ENCODE data around the gene PRPH.
"Not testable (repeated sequence)": the region's sequence is repeated elsewhere in the genome, so short reads cannot be mapped to it uniquely, and the experiment has no call there.

PRPH gene

DNA sequence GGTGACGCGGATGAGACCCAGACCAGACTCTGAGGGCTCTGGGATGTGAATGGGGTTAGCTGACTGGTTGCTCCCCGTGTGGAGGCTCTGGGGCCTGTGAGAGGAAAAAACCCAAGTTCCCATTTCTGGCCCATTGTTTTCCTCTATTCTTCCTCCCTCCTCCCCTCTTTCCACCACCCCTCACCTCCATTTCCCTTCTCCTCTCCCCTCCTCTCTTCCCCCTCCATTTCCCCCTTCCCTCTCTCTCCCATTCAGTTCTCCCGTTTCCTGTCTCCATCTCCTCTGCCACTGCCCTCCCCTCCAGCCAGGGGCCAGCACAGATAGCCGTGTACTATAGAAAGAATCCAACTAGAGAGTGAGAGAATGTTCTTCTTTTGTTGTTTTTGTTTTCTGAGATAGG lies 12.6 kb upstream of the PRPH start:
- H3K4me3 ChIP-seq (ENCODE audit: low read length): no peak overlapping the region
- no peak overlapping the region for H3K27ac ChIP-seq (ENCODE audit: low read length)
- no peak overlapping the region for H3K9ac ChIP-seq (ENCODE audit: low read length)
- H3K36me3 ChIP-seq (ENCODE audit: control insufficient read depth, low read depth, low read length): no peaks in the 10 kb centered on the region
- peaks cover 9% of the 10 kb centered on the region for H3K4me1 ChIP-seq (ENCODE audit: control insufficient read depth, low read depth, low read length)
- no peaks in the 10 kb centered on the region for H3K9me3 ChIP-seq (ENCODE audit: control insufficient read depth, low read depth, low read length)
- H3K27me3 ChIP-seq (ENCODE audit: control insufficient read depth, insufficient read depth, low read length): peaks cover 5% of the 10 kb centered on the region

DNA sequence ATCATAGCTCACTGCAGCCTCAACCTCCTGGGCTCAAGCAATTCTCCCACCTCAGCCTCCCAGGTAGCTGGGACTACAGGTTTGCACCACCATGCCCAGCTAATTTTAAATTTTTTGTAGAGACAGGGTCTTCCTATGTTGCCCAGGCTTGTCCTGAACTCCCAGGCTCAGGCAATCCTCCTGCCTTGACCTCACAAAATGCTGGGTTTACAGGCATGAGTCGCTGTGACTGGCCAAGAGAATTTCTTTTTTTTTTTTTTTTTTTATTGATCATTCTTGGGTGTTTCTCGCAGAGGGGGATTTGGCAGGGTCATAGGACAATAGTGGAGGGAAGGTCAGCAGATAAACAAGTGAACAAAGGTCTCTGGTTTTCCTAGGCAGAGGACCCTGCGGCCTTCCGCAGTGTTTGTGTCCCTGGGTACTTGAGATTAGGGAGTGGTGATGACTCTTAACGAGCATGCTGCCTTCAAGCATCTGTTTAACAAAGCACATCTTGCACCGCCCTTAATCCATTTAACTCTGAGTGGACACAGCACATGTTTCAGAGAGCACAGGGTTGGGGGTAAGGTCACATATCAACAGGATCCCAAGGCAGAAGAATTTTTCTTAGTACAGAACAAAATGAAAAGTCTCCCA lies 12.1 kb upstream of the PRPH start:
- H3K4me1 ChIP-seq (ENCODE audit: control insufficient read depth, low read depth, low read length); H3K4me3 ChIP-seq (ENCODE audit: low read length); H3K27ac ChIP-seq (ENCODE audit: low read length); H3K36me3 ChIP-seq (ENCODE audit: control insufficient read depth, low read depth, low read length); H3K9me3 ChIP-seq (ENCODE audit: control insufficient read depth, low read depth, low read length); H3K27me3 ChIP-seq (ENCODE audit: control insufficient read depth, insufficient read depth, low read length); H3K9ac ChIP-seq (ENCODE audit: low read length): not testable (repeated sequence)

DNA sequence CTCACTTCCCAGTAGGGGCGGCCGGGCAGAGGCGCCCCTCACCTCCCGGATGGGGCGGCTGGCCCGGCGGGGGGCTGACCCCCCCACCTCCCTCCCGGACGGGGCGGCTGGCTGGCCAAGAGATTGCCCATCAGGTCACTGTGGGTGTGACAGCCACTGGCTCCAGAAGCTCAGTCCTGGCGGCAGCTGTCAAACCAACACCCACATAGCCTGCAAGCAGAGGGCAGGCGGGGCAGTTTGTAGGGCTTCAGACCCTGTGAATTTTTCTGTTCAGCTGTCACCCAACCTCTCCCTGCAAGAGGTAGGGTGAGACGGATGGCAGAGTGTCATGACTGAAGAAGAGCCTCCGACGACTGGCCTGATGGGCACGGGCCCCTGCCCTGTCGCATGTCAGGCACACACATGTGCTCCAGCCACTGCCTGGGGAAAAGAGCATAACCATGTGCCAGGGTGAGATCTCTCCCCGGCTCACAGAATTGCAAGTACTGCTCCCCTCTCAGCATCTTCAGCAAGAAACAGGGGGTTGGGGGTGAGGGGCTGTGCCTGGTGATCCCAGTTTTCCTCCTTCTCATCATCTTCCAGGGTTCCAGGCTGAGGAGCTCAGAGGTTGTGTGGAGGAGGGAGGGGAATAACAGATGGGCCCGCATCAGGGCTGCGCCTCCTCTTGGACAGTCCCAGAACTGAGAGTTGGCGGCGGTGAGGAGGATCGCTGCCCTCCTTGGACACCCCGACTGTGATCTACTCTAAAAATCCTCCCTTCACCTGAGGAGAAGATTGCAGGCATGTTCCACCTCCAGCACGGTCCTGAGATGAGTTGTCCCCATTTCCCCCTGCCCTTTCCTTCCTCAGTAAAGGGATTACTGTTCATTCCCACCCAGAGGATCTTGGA lies 11.2 kb upstream of the PRPH start:
- H3K4me1 ChIP-seq (ENCODE audit: control insufficient read depth, low read depth, low read length): peaks cover 9% of the 10 kb centered on the region
- no peaks in the 10 kb centered on the region for H3K9me3 ChIP-seq (ENCODE audit: control insufficient read depth, low read depth, low read length)
- no peaks in the 10 kb centered on the region for H3K36me3 ChIP-seq (ENCODE audit: control insufficient read depth, low read depth, low read length)
- no peak overlapping the region for H3K4me3 ChIP-seq (ENCODE audit: low read length)
- no peak overlapping the region for H3K9ac ChIP-seq (ENCODE audit: low read length)
- H3K27me3 ChIP-seq (ENCODE audit: control insufficient read depth, insufficient read depth, low read length): peaks cover 16% of the 10 kb centered on the region
- H3K27ac ChIP-seq (ENCODE audit: low read length): no peak overlapping the region

DNA sequence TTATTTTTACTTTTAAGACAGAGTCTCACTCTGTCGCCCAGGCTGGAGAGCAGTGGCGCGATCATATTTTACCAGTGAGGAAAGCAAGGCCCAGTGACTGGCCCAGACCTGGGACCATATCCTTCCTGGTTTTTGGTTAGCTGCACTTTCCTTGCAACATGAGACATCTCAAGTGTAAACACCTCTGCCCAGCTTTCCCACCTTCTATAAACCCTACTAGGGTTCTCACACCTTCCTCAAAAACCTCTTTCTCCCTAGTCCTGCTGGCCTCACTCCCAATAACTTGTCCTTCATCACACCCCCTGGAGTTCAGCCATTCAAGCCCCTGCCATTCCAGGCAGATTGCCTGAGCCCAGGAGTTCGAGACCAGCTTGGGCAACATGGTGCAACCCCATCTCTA lies 10.3 kb upstream of the PRPH start:
- Histone ChIP-seq H3K4me3 (ENCODE audit: low read length) (no peak overlapping the region), H3K27me3 (ENCODE audit: control insufficient read depth, insufficient read depth, low read length) (peaks cover 21% of the 10 kb centered on the region), H3K36me3 (ENCODE audit: control insufficient read depth, low read depth, low read length) (no peaks in the 10 kb centered on the region), H3K4me1 (ENCODE audit: control insufficient read depth, low read depth, low read length) (peaks cover 6% of the 10 kb centered on the region), H3K9ac (ENCODE audit: low read length) (no peak overlapping the region), H3K27ac (ENCODE audit: low read length) (no peak overlapping the region), H3K9me3 (ENCODE audit: control insufficient read depth, low read depth, low read length) (no peaks in the 10 kb centered on the region)

DNA sequence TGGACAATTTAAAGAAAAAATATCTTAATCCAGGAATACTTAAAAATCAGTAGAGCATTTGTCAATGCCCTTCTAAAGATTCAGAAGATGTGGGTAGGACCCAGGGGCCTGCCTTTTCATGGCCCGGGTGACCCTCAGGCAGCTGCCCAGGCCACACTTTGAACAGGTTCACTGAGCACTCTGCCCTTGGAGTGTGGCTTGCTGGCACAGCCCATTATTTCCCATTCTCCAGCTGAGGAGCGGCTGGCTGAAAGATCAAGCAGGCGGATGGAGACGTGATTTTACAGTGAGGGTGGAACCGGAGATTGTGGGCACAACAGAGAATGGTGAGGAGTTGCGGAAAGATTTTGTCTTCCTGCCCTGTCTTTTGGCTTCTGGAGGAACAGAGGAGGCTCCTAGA lies 7.1 kb upstream of the PRPH start:
- Histone ChIP-seq H3K27me3 (ENCODE audit: control insufficient read depth, insufficient read depth, low read length) (peaks cover 33% of the 10 kb centered on the region), H3K36me3 (ENCODE audit: control insufficient read depth, low read depth, low read length) (no peaks in the 10 kb centered on the region), H3K9ac (ENCODE audit: low read length) (no peak overlapping the region), H3K9me3 (ENCODE audit: control insufficient read depth, low read depth, low read length) (no peaks in the 10 kb centered on the region), H3K4me3 (ENCODE audit: low read length) (no peak overlapping the region), H3K27ac (ENCODE audit: low read length) (no peak overlapping the region), H3K4me1 (ENCODE audit: control insufficient read depth, low read depth, low read length) (peaks cover under 1% of the 10 kb centered on the region)

DNA sequence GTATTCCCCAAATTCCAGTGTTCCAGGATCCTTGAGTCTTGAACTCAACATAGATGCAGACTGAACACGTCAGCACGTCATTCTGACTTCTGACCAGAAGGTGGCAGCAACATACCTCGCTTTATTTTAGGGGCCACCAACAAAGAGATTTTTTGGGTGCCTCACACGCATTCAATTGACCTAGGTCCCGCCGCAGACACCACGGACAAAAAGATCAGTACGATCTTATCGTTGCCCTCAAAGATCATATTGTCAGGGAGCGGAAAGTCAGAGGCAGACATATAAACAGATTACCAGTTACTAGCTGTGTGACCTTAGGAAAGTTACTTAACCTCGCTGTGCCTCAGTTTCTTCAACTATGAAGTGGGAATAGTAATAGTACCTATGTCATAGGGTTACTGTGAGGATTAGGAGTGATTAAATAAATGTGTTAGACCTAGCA lies 6.5 kb upstream of the PRPH start:
- Histone ChIP-seq H3K4me3 (ENCODE audit: low read length) (no peak overlapping the region), H3K9me3 (ENCODE audit: control insufficient read depth, low read depth, low read length) (no peaks in the 10 kb centered on the region), H3K36me3 (ENCODE audit: control insufficient read depth, low read depth, low read length) (no peaks in the 10 kb centered on the region), H3K9ac (ENCODE audit: low read length) (no peak overlapping the region), H3K4me1 (ENCODE audit: control insufficient read depth, low read depth, low read length) (peaks cover 6% of the 10 kb centered on the region), H3K27ac (ENCODE audit: low read length) (no peak overlapping the region), H3K27me3 (ENCODE audit: control insufficient read depth, insufficient read depth, low read length) (peaks cover 39% of the 10 kb centered on the region)

DNA sequence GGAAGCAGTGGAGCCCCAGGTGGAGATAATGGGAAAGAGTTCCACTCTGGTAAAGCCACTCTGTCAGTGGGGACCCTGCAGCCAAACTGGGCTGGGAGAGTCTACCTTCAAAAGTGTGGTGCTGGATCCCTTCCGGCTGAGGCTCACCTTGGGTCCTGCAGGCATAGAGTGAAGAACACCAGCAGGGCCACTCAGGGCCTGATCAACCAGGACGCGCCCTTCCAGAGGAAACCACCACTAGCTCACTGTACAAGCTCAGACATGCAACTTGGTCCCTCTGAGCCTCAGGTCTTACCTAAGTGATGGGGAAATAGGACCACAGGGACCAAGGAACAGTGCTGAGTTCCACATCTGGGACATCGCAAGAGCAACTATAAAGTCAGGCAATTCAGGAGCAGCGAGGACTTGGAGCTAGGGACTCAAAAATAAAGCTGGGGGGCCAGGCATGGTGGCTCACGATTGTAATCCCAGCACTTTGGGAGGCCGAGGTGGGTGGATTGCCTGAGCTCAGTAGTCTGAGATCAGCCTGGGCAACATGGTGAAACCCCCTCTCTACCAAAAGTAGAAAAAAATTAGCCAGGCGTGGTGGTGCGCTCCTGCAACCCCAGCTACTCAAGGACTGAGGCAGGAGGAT lies 5.9 kb upstream of the PRPH start:
- Histone ChIP-seq H3K27me3 (ENCODE audit: control insufficient read depth, insufficient read depth, low read length) (peaks cover 45% of the 10 kb centered on the region), H3K36me3 (ENCODE audit: control insufficient read depth, low read depth, low read length) (no peaks in the 10 kb centered on the region), H3K9me3 (ENCODE audit: control insufficient read depth, low read depth, low read length) (no peaks in the 10 kb centered on the region), H3K9ac (ENCODE audit: low read length) (no peak overlapping the region), H3K27ac (ENCODE audit: low read length) (no peak overlapping the region), H3K4me1 (ENCODE audit: control insufficient read depth, low read depth, low read length) (peaks cover 8% of the 10 kb centered on the region), H3K4me3 (ENCODE audit: low read length) (no peak overlapping the region)

DNA sequence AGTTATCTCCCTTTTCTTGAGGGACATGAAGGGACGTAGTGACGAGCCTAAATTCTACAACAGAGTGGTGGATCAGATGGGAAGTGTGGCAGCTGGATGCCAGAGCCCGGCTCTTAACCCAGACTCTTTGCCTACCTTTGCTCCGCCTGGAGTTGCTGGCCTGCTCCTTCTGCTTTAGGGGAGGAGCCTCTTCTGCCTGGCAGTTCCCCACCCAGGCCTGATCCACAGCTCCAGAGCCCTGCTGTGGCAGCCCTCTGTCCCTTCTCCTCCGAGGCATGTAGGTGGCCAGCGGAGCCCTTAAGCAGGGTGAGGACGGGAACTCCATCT lies 2.3 kb upstream of the PRPH start:
- H3K4me3 ChIP-seq (ENCODE audit: low read length): no peak overlapping the region
- H3K4me1 ChIP-seq (ENCODE audit: control insufficient read depth, low read depth, low read length): peaks cover 14% of the 10 kb centered on the region
- H3K9ac ChIP-seq (ENCODE audit: low read length): no peak overlapping the region
- H3K36me3 ChIP-seq (ENCODE audit: control insufficient read depth, low read depth, low read length): no peaks in the 10 kb centered on the region
- H3K9me3 ChIP-seq (ENCODE audit: control insufficient read depth, low read depth, low read length): no peaks in the 10 kb centered on the region
- H3K27ac ChIP-seq (ENCODE audit: low read length): no peak overlapping the region
- peaks cover 74% of the 10 kb centered on the region for H3K27me3 ChIP-seq (ENCODE audit: control insufficient read depth, insufficient read depth, low read length)

DNA sequence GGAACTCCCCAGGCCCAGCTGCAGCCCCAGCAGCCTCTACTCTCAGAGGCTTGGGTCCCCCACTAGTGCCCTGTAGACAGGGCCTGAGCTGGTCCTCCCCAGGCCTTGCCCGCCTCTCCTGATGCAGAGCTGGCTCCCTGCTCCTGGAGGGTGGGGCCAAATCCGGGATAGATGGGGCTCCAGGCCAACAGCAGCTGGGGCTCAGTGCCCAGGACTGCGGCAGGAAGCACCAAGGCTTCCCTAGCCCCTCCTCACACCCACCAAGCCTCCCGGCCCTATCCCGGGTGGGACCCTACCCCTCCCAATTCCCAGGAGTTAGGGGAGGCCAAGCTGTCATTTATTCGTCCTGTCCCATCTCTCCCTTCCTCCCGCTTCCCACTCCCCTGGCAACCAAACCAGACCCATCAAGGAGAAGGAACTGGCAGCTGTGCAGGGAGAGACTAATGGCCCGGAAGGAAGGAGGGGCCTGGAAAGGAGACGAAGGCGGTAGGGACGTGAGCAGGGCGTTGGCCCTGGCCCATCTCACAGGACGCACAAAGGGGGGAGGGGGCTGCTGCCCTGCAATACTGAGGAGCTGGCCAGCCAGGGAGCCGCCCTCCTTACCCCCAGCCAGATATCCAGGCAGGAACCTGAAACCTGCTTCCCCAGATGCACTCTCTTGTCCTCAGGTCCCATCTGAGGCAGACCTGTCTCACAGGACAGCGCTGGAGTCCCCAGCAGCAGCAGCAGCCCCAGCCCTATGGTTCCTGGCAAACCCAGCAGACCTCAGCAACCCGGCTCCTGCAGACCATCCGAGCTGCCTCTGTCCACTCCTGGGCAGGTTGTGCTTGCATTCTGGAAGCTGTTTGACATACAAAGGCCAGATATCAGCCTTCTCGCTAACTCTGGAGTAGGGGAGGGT lies 1.6 kb upstream of the PRPH start:
- H3K9ac ChIP-seq (ENCODE audit: low read length): no peak overlapping the region
- no peaks in the 10 kb centered on the region for H3K9me3 ChIP-seq (ENCODE audit: control insufficient read depth, low read depth, low read length)
- peaks cover 75% of the 10 kb centered on the region for H3K27me3 ChIP-seq (ENCODE audit: control insufficient read depth, insufficient read depth, low read length)
- H3K4me1 ChIP-seq (ENCODE audit: control insufficient read depth, low read depth, low read length): peaks cover 14% of the 10 kb centered on the region
- H3K4me3 ChIP-seq (ENCODE audit: low read length): no peak overlapping the region
- no peak overlapping the region for H3K27ac ChIP-seq (ENCODE audit: low read length)
- no peaks in the 10 kb centered on the region for H3K36me3 ChIP-seq (ENCODE audit: control insufficient read depth, low read depth, low read length)

DNA sequence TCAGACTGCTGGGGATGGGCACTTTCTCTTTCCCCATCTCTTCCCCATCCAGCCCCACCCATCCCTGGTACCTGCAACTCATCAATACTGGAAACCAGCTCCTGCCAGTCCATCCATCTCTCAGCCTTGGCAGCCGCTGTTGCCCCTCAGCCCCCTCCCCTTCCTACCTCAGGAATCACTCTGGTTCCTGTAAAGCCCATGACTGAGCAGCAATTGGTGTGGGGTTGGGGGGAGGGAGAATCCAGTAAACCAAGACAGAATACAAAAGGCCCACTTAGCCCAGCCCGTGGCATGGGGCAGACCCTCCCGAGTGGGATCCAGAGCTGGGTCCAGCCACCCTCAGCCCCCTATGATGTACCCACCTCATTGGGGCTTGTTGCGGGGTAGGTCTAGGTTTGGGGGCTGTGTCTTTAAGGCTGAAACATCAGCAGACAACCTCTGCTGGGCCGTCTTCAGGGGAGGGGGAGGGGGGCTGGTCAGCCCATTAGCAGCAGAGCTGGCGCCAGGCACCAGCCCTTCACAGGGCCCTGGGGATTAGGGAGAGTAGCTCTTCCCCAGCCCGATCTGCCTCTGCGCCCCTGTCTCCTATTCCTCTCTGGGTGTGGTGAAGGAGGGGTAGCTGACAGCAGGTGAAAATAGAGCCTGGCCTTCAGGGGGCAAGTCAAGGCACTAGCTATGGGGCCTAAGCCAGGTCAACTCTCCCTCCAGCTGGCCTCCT lies 702 bp upstream of the PRPH start:
- H3K4me1 ChIP-seq (ENCODE audit: control insufficient read depth, low read depth, low read length): peaks cover 14% of the 10 kb centered on the region
- H3K36me3 ChIP-seq (ENCODE audit: control insufficient read depth, low read depth, low read length): no peaks in the 10 kb centered on the region
- peaks cover 75% of the 10 kb centered on the region for H3K27me3 ChIP-seq (ENCODE audit: control insufficient read depth, insufficient read depth, low read length)
- no peak overlapping the region for H3K4me3 ChIP-seq (ENCODE audit: low read length)
- H3K9me3 ChIP-seq (ENCODE audit: control insufficient read depth, low read depth, low read length): no peaks in the 10 kb centered on the region
- H3K9ac ChIP-seq (ENCODE audit: low read length): no peak overlapping the region
- H3K27ac ChIP-seq (ENCODE audit: low read length): no peak overlapping the region

DNA sequence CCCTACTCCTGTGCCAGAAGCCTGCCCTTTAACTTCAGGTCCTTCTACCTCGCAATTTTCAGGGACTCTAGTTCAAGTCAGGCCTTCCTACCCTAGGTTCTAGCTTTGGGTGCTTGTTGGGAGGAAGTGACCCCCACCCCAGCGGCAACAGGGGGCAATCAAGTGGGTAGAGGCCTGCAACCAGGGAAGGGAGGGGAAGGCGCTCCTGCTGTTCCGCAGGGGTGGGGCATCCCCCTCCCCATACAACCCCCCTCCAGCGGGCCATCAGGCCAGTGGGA lies 204 bp upstream of the PRPH start:
- Histone ChIP-seq H3K9me3 (ENCODE audit: control insufficient read depth, low read depth, low read length) (no peaks in the 10 kb centered on the region), H3K36me3 (ENCODE audit: control insufficient read depth, low read depth, low read length) (no peaks in the 10 kb centered on the region), H3K9ac (ENCODE audit: low read length) (no peak overlapping the region), H3K27me3 (ENCODE audit: control insufficient read depth, insufficient read depth, low read length) (peaks cover 74% of the 10 kb centered on the region), H3K4me1 (ENCODE audit: control insufficient read depth, low read depth, low read length) (peaks cover 14% of the 10 kb centered on the region), H3K4me3 (ENCODE audit: low read length) (no peak overlapping the region), H3K27ac (ENCODE audit: low read length) (no peak overlapping the region)
